ENCODE data around the gene PNMA6F. TPM values are rescaled to one million over a fixed set of nuclear protein-coding genes. Genes with fewer than 3 reads are reported as not detected.

PNMA6F gene
- total RNA-seq, 1 experiment from 2014 or later: not detected

DNA sequence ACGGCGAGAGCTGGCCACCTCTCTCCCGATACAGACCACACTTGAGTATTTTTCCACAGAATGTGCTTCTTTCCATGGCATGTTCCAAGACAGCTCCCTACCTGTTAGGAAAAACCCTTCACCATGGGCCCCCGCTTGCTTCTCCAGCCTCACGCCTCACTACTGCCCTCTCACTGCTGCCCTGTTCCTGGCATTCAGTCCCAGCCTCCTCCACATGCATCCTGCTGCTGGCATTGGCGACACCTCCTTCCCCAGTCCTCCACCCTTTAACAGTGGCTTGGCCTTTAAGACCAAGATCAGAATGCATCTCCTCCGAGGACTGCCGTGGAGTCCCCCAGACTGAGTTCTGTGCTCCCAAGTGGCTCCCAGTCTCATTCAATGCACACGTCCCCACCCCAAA is 10.7 kb downstream of the PNMA6F start:
- Histone ChIP-seq H3K36me3 (ENCODE audit: control insufficient read depth, insufficient read depth, low read length) (no peaks in the 10 kb centered on the region), H3K4me1 (no peaks in the 10 kb centered on the region), H3K27me3 (replicated peaks; ENCODE audit: control insufficient read depth, insufficient read depth, low read length) (no peaks in the 10 kb centered on the region), H3K9me3 (no peaks in the 10 kb centered on the region), H3K4me3 (ENCODE audit: low read depth, low read length) (no peak overlapping the region)
- H3K4me1 Mint-ChIP-seq (ENCODE audit: low read depth, unreplicated experiment): no peaks in the 10 kb centered on the region
- intact Hi-C loops (cut with micrococcal nuclease; ENCODE audit: unreplicated experiment): no loop called here
- DNase-seq: no peak
- no peaks in the 10 kb centered on the region for H3K36me3 Mint-ChIP-seq (ENCODE audit: insufficient read depth, unreplicated experiment)
- no TSS peak for BruUV-seq (replicated peaks)
- H3K27ac Mint-ChIP-seq (ENCODE audit: unreplicated experiment): no peak overlapping the region
- peaks cover 10% of the 10 kb centered on the region for H3K27me3 Mint-ChIP-seq (ENCODE audit: insufficient read depth, unreplicated experiment)
- ChIA-PET POLR2A (no interaction called here), CTCF (no interaction called here)
- no peak overlapping the region for H3K4me3 Mint-ChIP-seq (ENCODE audit: unreplicated experiment)
- no peaks in the 10 kb centered on the region for H3K9me3 Mint-ChIP-seq (ENCODE audit: unreplicated experiment)
- TF ChIP-seq, protein P1, sequence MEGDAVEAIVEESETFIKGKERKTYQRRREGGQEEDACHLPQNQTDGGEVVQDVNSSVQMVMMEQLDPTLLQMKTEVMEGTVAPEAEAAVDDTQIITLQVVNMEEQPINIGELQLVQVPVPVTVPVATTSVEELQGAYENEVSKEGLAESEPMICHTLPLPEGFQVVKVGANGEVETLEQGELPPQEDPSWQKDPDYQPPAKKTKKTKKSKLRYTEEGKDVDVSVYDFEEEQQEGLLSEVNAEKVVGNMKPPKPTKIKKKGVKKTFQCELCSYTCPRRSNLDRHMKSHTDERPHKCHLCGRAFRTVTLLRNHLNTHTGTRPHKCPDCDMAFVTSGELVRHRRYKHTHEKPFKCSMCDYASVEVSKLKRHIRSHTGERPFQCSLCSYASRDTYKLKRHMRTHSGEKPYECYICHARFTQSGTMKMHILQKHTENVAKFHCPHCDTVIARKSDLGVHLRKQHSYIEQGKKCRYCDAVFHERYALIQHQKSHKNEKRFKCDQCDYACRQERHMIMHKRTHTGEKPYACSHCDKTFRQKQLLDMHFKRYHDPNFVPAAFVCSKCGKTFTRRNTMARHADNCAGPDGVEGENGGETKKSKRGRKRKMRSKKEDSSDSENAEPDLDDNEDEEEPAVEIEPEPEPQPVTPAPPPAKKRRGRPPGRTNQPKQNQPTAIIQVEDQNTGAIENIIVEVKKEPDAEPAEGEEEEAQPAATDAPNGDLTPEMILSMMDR (IDR thresholded peaks at IDR 0.05; ENCODE audit: insufficient read depth in 1 of 2, low read depth in 1 of 2, low read length in 1 of 2, severe bottlenecking in 1 of 2, unreplicated experiment in 1 of 2): no peak

DNA sequence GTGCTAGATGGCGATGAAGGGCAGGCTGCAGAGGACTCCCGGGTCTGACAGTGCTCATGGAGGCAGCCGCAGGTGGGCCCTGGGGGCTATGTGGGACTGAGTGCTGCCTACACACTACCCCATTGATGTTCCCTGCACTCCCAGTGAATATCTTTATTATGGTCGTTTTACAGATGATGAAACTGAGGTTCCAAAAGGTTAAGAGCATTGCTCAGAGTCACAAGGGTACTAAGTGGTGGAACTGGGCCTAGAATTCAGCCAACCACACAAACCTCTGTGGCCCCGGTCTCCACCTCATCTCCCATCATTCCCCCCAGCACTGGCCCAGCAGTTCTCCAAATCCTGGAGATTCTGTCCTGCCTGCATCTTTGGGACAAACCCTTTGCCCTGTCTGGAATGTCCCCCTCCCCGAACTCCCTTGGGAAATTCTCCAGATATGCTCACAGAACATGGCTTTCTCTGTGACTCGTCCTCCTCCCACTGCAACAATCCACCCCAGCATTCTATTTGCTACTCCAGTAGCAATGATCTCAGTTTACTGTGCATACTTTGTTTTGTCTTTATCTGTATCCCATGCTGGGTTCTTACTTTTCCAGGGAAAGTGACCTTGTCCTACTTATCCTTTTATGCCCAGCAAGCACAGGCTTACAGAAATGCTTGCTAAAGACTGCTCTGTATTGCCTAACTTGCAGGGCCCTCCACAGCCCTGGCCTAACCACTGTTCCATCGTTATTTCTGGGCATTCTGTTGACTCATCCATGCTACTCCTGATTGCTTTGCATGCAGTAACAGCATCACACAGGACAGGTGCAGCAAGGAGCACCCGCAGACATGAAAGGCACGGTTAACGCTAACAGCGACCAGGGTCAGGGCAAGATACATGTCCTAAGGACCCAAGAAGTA is 14.0 kb downstream of the PNMA6F start:
- Histone ChIP-seq H3K4me3 (ENCODE audit: low read depth, low read length) (no peak overlapping the region), H3K9me3 (no peaks in the 10 kb centered on the region), H3K36me3 (ENCODE audit: control insufficient read depth, insufficient read depth, low read length) (no peaks in the 10 kb centered on the region), H3K27me3 (replicated peaks; ENCODE audit: control insufficient read depth, insufficient read depth, low read length) (no peaks in the 10 kb centered on the region), H3K4me1 (no peaks in the 10 kb centered on the region)
- Mint-ChIP-seq H3K4me1 (ENCODE audit: low read depth, unreplicated experiment) (no peaks in the 10 kb centered on the region), H3K27me3 (ENCODE audit: insufficient read depth, unreplicated experiment) (peaks cover 28% of the 10 kb centered on the region), H3K9me3 (ENCODE audit: unreplicated experiment) (no peaks in the 10 kb centered on the region), H3K27ac (ENCODE audit: unreplicated experiment) (no peak overlapping the region), H3K4me3 (ENCODE audit: unreplicated experiment) (no peak overlapping the region), H3K36me3 (ENCODE audit: insufficient read depth, unreplicated experiment) (no peaks in the 10 kb centered on the region)
- TF ChIP-seq, protein P1 (IDR thresholded peaks at IDR 0.05; ENCODE audit: insufficient read depth in 1 of 2, low read depth in 1 of 2, low read length in 1 of 2, severe bottlenecking in 1 of 2, unreplicated experiment in 1 of 2): no peak
- intact Hi-C loops (cut with micrococcal nuclease; ENCODE audit: unreplicated experiment): no loop called here
- no TSS peak for BruUV-seq (replicated peaks)
- no peak for DNase-seq
- ChIA-PET POLR2A (no interaction called here), CTCF (interaction anchor here (0.7 kb wide), 1 partner anchor 200 kb away, joined by 4 read pairs; no protein-coding TSS in a partner anchor)

DNA sequence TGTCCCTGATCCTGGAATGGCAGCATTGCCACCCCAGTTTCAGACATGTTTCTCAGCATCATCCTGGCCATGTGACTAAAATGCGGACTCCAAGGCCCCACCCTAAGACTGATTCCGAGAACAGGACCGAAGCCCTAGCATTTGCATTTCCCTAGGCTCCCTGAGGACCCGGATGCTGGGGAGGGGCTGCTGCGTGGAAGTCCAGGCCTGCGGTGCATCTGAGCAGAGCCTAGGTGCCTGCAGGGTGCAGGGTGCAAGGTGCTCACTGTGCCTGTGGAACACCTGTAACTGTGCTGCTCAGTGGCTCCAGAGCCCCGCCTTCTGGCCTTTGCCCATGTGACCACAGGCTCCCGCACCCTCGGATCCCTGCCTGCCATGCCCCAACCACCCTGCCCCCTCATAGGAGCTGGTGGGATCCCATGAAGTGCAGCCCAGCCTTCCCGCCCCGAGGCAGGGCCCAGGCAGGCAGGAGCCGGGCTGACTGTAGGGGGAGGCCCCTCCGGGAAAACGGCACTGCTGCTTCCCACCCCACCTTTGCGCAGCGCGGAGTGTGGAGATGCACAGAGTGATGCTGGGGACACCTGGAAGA is 14.9 kb downstream of the PNMA6F start:
- Mint-ChIP-seq H3K27me3 (ENCODE audit: insufficient read depth, unreplicated experiment) (peaks cover 28% of the 10 kb centered on the region), H3K9me3 (ENCODE audit: unreplicated experiment) (no peaks in the 10 kb centered on the region), H3K27ac (ENCODE audit: unreplicated experiment) (no peak overlapping the region), H3K4me3 (ENCODE audit: unreplicated experiment) (no peak overlapping the region), H3K36me3 (ENCODE audit: insufficient read depth, unreplicated experiment) (no peaks in the 10 kb centered on the region), H3K4me1 (ENCODE audit: low read depth, unreplicated experiment) (no peaks in the 10 kb centered on the region)
- no peaks in the 10 kb centered on the region for H3K27me3 ChIP-seq (replicated peaks; ENCODE audit: control insufficient read depth, insufficient read depth, low read length)
- no peak overlapping the region for H3K4me3 ChIP-seq (ENCODE audit: low read depth, low read length)
- ChIA-PET POLR2A (no interaction called here), CTCF (interaction anchor here (0.7 kb wide), 1 partner anchor 201 kb away, joined by 4 read pairs; no protein-coding TSS in a partner anchor)
- H3K36me3 ChIP-seq (ENCODE audit: control insufficient read depth, insufficient read depth, low read length): no peaks in the 10 kb centered on the region
- BruUV-seq (replicated peaks): no TSS peak
- no peaks in the 10 kb centered on the region for H3K9me3 ChIP-seq
- DNase-seq: no peak
- no peaks in the 10 kb centered on the region for H3K4me1 ChIP-seq
- intact Hi-C loops (cut with micrococcal nuclease; ENCODE audit: unreplicated experiment): no loop called here
- TF ChIP-seq, protein P1 (IDR thresholded peaks at IDR 0.05; ENCODE audit: insufficient read depth in 1 of 2, low read depth in 1 of 2, low read length in 1 of 2, severe bottlenecking in 1 of 2, unreplicated experiment in 1 of 2): no peak

Measured in Caco-2 (cell line).